ENCODE data around the gene CEACAM21.

DNA sequence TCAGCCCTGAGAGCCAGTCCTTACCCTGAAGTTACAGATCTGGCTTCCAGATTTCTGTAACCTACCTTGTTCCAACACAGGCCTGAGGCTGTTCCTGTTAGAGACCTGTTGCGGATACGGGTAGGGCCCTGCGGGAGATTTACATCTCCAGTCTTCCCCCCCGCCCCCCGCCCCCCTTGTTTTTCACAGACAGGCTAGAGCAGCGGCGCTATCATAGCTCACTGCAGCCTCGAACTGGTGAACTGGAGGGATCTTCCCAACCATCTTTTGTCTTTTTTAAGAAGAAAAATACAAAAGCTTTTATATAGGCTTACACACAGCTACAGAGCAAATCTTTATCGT, 10.6 kb upstream of the CEACAM21 start:
- TF ChIP-seq, protein P1, sequence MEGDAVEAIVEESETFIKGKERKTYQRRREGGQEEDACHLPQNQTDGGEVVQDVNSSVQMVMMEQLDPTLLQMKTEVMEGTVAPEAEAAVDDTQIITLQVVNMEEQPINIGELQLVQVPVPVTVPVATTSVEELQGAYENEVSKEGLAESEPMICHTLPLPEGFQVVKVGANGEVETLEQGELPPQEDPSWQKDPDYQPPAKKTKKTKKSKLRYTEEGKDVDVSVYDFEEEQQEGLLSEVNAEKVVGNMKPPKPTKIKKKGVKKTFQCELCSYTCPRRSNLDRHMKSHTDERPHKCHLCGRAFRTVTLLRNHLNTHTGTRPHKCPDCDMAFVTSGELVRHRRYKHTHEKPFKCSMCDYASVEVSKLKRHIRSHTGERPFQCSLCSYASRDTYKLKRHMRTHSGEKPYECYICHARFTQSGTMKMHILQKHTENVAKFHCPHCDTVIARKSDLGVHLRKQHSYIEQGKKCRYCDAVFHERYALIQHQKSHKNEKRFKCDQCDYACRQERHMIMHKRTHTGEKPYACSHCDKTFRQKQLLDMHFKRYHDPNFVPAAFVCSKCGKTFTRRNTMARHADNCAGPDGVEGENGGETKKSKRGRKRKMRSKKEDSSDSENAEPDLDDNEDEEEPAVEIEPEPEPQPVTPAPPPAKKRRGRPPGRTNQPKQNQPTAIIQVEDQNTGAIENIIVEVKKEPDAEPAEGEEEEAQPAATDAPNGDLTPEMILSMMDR (IDR thresholded peaks at IDR 0.05), result no peak
- TF ChIP-seq POLR2A (IDR thresholded peaks at IDR 0.05), result no peak

All from Peyer's patch (tissue), 4 donors.